ENCODE data around the gene CMC2. TPM values are rescaled to one million over a fixed set of nuclear protein-coding genes. Genes with fewer than 3 reads are reported as not detected.

Gene CMC2
- total and polyA plus RNA-seq, 9 of the 15 experiments (the other 6 are each of a cell fraction or from before 2014, with no cell fraction given): 122 to 501 (median 172) TPM

DNA sequence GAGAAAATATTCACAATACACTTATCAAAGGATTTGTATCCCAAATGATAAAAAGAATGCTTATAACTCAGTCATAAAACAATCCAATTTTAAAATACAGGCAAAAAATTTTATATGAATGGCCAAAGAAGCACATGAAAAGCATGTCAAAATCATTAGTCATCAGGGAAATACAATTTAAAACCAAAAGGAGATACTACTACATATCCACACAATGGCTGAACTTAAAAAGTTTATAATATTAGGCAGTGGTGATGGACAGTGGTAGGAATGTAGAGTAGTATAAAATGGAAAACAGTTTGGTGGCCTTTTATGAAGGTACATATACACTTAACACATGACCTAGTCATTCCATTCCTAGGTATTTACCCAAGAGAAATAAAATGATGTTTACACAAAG lies 12.2 kb downstream of the CMC2 start:
- no peak overlapping the region for H3K4me3 ChIP-seq
- POLR2A ChIA-PET: interaction anchor here (1.9 kb wide), 1 partner anchor 8 kb away, joined by 8 read pairs; no protein-coding TSS in a partner anchor
- H2AFZ ChIP-seq (ENCODE audit: low read depth, low read length): no peak overlapping the region
- peaks cover 92% of the 10 kb centered on the region for H3K79me2 ChIP-seq (ENCODE audit: control insufficient read depth, insufficient read depth, low read length)
- CTCF ChIA-PET (ENCODE audit: low intra/inter-chr PET ratio): no interaction called here
- peaks cover 41% of the 10 kb centered on the region for H3K36me3 ChIP-seq (ENCODE audit: control insufficient read depth, insufficient read depth, low read length)
- in situ Hi-C loops (cut with MboI): no loop called here
- ATAC-seq (no peak), FAIRE-seq (no peak), DNase-seq (ENCODE audit: extremely low read depth in 1 of 4, low spot score in 3 of 4) (no peak)
- peaks cover 0 to 18% of the 10 kb centered on the region in 2 experiments; a peak in 2 of 5 replicates for H3K4me1 ChIP-seq (replicated peaks in 1 of 2; ENCODE audit: control insufficient read depth in 2 of 2, insufficient read depth in 2 of 2, low read length in 2 of 2)
- H3K27ac ChIP-seq (ENCODE audit: extremely low read depth, low read depth, low read length): no peak overlapping the region
- H3K27me3 ChIP-seq (ENCODE audit: control insufficient read depth in 2 of 2, insufficient read depth in 2 of 2, low read length in 2 of 2): no peaks in the 10 kb centered on the region
- H3K4me2 ChIP-seq (ENCODE audit: insufficient read depth, low read length): no peak overlapping the region
- no peak overlapping the region for H3K9ac ChIP-seq (ENCODE audit: insufficient read depth in 1 of 2, low read depth in 2 of 2, low read length in 2 of 2)
- TF ChIP-seq ZNF699 (CRISPR knock-in tag; IDR thresholded peaks at IDR 0.05; ENCODE audit: insufficient replicate concordance) (no peak), PPARD (CRISPR knock-in tag; IDR thresholded peaks at IDR 0.05) (no peak)
- no peaks in the 10 kb centered on the region for H3K9me3 ChIP-seq (replicated peaks; ENCODE audit: control insufficient read depth, insufficient read depth, low read depth, low read length)
- no peaks in the 10 kb centered on the region for H3K9me1 ChIP-seq (ENCODE audit: control insufficient read depth, insufficient read depth, low read length)
- intact Hi-C loops (cut with micrococcal nuclease): no loop called here
- BruUV-seq (replicated peaks): no TSS peak
- H4K20me1 ChIP-seq (replicated peaks; ENCODE audit: control insufficient read depth, insufficient read depth, low read length): peaks cover 10% of the 10 kb centered on the region

DNA sequence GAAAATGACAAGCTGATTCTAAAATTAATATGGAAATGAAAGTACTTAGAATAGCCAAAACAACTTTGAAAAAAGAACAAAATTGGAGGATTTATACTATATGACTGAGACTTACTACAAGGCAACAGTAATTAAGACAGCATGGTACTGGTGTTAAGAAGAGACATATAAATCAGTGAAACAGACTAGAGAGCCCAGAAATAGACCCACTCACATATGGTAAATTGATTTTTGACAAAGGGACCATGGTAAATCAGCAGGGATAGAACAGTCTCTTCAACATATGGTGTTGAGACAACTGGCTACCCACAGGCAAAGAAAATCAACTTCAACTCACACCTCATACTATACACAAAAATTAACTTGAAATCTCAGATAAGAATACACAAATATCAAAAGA lies 12.9 kb downstream of the CMC2 start:
- in situ Hi-C loops (cut with MboI) (no loop called here), intact Hi-C loops (cut with micrococcal nuclease) (no loop called here)
- no peaks in the 10 kb centered on the region for H3K9me1 ChIP-seq (ENCODE audit: control insufficient read depth, insufficient read depth, low read length)
- peak overlapping the region in 1 of 2 experiments; percentile 41; a peak in 2 of 4 replicates for H3K9ac ChIP-seq (ENCODE audit: insufficient read depth in 1 of 2, low read depth in 2 of 2, low read length in 2 of 2)
- H3K4me1 ChIP-seq (replicated peaks in 1 of 2; ENCODE audit: control insufficient read depth in 2 of 2, insufficient read depth in 2 of 2, low read length in 2 of 2): peaks cover 0 to 18% of the 10 kb centered on the region in 2 experiments; a peak in 2 of 5 replicates
- BruUV-seq (replicated peaks): no TSS peak
- peak overlapping the region; percentile 60; the same call in 1 of the 3 replicates for H3K27ac ChIP-seq (ENCODE audit: extremely low read depth, low read depth, low read length)
- ChIA-PET POLR2A (interaction anchor here (0.8 to 1.9 kb wide), 8 partner anchors 9 to 376 kb away, joined by 3 to 8 read pairs (median 4); partner anchors contain the start of genes CENPN and CMC2), CTCF (ENCODE audit: low intra/inter-chr PET ratio) (no interaction called here)
- no peaks in the 10 kb centered on the region for H3K9me3 ChIP-seq (replicated peaks; ENCODE audit: control insufficient read depth, insufficient read depth, low read depth, low read length)
- DNase-seq (ENCODE audit: extremely low read depth in 1 of 4, low spot score in 3 of 4) (no peak), ATAC-seq (peak; percentile 14), FAIRE-seq (no peak)
- peaks cover 41% of the 10 kb centered on the region for H3K36me3 ChIP-seq (ENCODE audit: control insufficient read depth, insufficient read depth, low read length)
- no peak overlapping the region for H2AFZ ChIP-seq (ENCODE audit: low read depth, low read length)
- peaks cover 92% of the 10 kb centered on the region for H3K79me2 ChIP-seq (ENCODE audit: control insufficient read depth, insufficient read depth, low read length)
- peaks cover 10% of the 10 kb centered on the region for H4K20me1 ChIP-seq (replicated peaks; ENCODE audit: control insufficient read depth, insufficient read depth, low read length)
- H3K4me2 ChIP-seq (ENCODE audit: insufficient read depth, low read length): peak overlapping the region; percentile 56; the same call in 1 of the 2 replicates
- H3K4me3 ChIP-seq: no peak overlapping the region
- no peaks in the 10 kb centered on the region for H3K27me3 ChIP-seq (ENCODE audit: control insufficient read depth in 2 of 2, insufficient read depth in 2 of 2, low read length in 2 of 2)
- TF ChIP-seq, protein P1, sequence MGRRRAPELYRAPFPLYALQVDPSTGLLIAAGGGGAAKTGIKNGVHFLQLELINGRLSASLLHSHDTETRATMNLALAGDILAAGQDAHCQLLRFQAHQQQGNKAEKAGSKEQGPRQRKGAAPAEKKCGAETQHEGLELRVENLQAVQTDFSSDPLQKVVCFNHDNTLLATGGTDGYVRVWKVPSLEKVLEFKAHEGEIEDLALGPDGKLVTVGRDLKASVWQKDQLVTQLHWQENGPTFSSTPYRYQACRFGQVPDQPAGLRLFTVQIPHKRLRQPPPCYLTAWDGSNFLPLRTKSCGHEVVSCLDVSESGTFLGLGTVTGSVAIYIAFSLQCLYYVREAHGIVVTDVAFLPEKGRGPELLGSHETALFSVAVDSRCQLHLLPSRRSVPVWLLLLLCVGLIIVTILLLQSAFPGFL (CRISPR knock-in tag; IDR thresholded peaks at IDR 0.05): no peak
- TF ChIP-seq ZNF384 (IDR thresholded peaks at IDR 0.05; ENCODE audit: low read depth, low read length) (no peak), ELF4 (CRISPR knock-in tag; IDR thresholded peaks at IDR 0.05) (no peak), PTTG1 (tag; IDR thresholded peaks at IDR 0.05; ENCODE audit: low read depth) (no peak), CREBBP (IDR thresholded peaks at IDR 0.05; ENCODE audit: low read depth, low read length) (no peak)
- TF ChIP-seq, protein P2, sequence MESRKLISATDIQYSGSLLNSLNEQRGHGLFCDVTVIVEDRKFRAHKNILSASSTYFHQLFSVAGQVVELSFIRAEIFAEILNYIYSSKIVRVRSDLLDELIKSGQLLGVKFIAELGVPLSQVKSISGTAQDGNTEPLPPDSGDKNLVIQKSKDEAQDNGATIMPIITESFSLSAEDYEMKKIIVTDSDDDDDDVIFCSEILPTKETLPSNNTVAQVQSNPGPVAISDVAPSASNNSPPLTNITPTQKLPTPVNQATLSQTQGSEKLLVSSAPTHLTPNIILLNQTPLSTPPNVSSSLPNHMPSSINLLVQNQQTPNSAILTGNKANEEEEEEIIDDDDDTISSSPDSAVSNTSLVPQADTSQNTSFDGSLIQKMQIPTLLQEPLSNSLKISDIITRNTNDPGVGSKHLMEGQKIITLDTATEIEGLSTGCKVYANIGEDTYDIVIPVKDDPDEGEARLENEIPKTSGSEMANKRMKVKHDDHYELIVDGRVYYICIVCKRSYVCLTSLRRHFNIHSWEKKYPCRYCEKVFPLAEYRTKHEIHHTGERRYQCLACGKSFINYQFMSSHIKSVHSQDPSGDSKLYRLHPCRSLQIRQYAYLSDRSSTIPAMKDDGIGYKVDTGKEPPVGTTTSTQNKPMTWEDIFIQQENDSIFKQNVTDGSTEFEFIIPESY (CRISPR knock-in tag; IDR thresholded peaks at IDR 0.05): no peak
- TF ChIP-seq, protein P3, sequence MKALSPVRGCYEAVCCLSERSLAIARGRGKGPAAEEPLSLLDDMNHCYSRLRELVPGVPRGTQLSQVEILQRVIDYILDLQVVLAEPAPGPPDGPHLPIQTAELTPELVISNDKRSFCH (CRISPR knock-in tag; IDR thresholded peaks at IDR 0.05): no peak
- TF ChIP-seq, protein P3 (tag; IDR thresholded peaks at IDR 0.05): no peak
- TF ChIP-seq, protein P4, sequence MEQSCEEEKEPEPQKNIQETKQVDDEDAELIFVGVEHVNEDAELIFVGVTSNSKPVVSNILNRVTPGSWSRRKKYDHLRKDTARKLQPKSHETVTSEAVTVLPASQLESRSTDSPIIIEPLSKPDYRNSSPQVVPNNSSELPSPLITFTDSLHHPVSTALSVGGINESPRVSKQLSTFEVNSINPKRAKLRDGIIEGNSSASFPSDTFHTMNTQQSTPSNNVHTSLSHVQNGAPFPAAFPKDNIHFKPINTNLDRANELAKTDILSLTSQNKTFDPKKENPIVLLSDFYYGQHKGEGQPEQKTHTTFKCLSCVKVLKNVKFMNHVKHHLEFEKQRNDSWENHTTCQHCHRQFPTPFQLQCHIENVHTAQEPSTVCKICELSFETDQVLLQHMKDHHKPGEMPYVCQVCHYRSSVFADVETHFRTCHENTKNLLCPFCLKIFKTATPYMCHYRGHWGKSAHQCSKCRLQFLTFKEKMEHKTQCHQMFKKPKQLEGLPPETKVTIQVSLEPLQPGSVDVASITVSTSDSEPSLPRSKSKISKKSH (CRISPR knock-in tag; IDR thresholded peaks at IDR 0.05): no peak
